ENCODE results near the gene BABAM1.

DNA sequence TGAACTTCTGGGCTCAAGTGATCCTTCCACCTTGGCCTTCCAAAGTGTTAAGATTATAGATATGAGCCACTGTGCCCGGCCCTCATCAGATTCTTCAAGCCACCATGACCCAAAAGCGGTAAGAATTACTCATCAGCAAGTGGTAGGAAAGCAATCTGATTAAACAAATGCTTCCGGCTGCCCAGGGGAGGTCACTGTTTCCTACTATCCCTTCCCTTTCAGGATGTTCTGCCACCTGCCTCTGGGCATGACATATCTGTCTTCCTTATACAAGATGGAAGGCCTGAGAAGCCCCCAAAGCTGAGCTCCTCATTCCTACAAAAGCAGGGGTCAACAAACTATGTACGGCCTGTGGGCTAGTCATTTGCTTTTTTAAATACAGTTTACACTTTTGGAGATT lies 29.0 kb downstream of the BABAM1 start:
- TF ChIP-seq, protein P1, sequence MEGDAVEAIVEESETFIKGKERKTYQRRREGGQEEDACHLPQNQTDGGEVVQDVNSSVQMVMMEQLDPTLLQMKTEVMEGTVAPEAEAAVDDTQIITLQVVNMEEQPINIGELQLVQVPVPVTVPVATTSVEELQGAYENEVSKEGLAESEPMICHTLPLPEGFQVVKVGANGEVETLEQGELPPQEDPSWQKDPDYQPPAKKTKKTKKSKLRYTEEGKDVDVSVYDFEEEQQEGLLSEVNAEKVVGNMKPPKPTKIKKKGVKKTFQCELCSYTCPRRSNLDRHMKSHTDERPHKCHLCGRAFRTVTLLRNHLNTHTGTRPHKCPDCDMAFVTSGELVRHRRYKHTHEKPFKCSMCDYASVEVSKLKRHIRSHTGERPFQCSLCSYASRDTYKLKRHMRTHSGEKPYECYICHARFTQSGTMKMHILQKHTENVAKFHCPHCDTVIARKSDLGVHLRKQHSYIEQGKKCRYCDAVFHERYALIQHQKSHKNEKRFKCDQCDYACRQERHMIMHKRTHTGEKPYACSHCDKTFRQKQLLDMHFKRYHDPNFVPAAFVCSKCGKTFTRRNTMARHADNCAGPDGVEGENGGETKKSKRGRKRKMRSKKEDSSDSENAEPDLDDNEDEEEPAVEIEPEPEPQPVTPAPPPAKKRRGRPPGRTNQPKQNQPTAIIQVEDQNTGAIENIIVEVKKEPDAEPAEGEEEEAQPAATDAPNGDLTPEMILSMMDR (IDR thresholded peaks at IDR 0.05) = no peak
- TF ChIP-seq POLR2AphosphoS5 (IDR thresholded peaks at IDR 0.05) = no peak

All from prostate gland (tissue), 2 donors.